ENCODE results near the gene TANGO2. TPM values are rescaled to one million over a fixed set of nuclear protein-coding genes. Genes with fewer than 3 reads are reported as not detected.
A peak's percentile ranks its signal among the peaks of the same experiment; 100 is the strongest.
"Not testable (repeated sequence)": the region's sequence is repeated elsewhere in the genome, so short reads cannot be mapped to it uniquely, and the experiment has no call there.

TANGO2 gene
- total RNA-seq, 1 donor from 2014 or later = 62.3 TPM

GRCh38 chr22:20064545-20065262, 43.8 kb downstream of the TANGO2 start:
- no peak for DNase-seq
- intact Hi-C loops (cut with DNase I) = no loop called here
- no peak for ATAC-seq (ENCODE audit: poor library complexity)

- DNase-seq (no peak), ATAC-seq (ENCODE audit: poor library complexity) (no peak)
- intact Hi-C loops (cut with DNase I) = no loop called here
Observed at GRCh38 chr22:20065896-20066616, 45.1 kb downstream of the TANGO2 start.

GRCh38 chr22:20066617-20067383, 45.9 kb downstream of the TANGO2 start:
- DNase-seq (no peak), ATAC-seq (ENCODE audit: poor library complexity) (no peak)
- intact Hi-C loops (cut with DNase I) = no loop called here

GRCh38 chr22:20067384-20067682, 46.4 kb downstream of the TANGO2 start:
- ATAC-seq (ENCODE audit: poor library complexity); intact Hi-C loops (cut with DNase I); DNase-seq: not testable (repeated sequence)

- DNase-seq (no peak), ATAC-seq (ENCODE audit: poor library complexity) (no peak)
- intact Hi-C loops (cut with DNase I) = no loop called here
Observed at GRCh38 chr22:20068640-20069039, 47.7 kb downstream of the TANGO2 start.

GRCh38 chr22:20069331-20070042, 48.6 kb downstream of the TANGO2 start:
- ATAC-seq (ENCODE audit: poor library complexity) (peak; percentile 14), DNase-seq (no peak)
- intact Hi-C loops (cut with DNase I) = no loop called here

GRCh38 chr22:20071524-20071972, 50.6 kb downstream of the TANGO2 start:
- intact Hi-C loops (cut with DNase I) = no loop called here
- DNase-seq (no peak), ATAC-seq (ENCODE audit: poor library complexity) (no peak)

GRCh38 chr22:20076627-20077172, 55.8 kb downstream of the TANGO2 start:
- ATAC-seq (ENCODE audit: poor library complexity) (no peak), DNase-seq (peak; percentile 6)
- intact Hi-C loops (cut with DNase I) = no loop called here

- ATAC-seq (ENCODE audit: poor library complexity) = peak; percentile 97
- peak; percentile 96 for DNase-seq
- intact Hi-C loops (cut with DNase I) = no loop called here
Observed at GRCh38 chr22:20079745-20080444, 59.0 kb downstream of the TANGO2 start, which contains the start of gene DGCR8. Gene DGCR8, plus strand, starts transcription at chr22:20080241. Its CDS starts 5,723 bp downstream, at chr22:20085964.

- intact Hi-C loops (cut with DNase I) = no loop called here
- DNase-seq (peak; percentile 78), ATAC-seq (ENCODE audit: poor library complexity) (peak; percentile 47)
Observed at GRCh38 chr22:20080445-20080775, 59.5 kb downstream of the TANGO2 start.

- no peak for ATAC-seq (ENCODE audit: poor library complexity)
- DNase-seq = peak; percentile 57
- intact Hi-C loops (cut with DNase I) = no loop called here
Observed at GRCh38 chr22:20080776-20081654, 60.1 kb downstream of the TANGO2 start.

- ATAC-seq (ENCODE audit: poor library complexity) (no peak), DNase-seq (peak; percentile 13)
- intact Hi-C loops (cut with DNase I) = no loop called here
Observed at GRCh38 chr22:20083157-20083890, 62.4 kb downstream of the TANGO2 start.

- DNase-seq (peak; percentile 20), ATAC-seq (ENCODE audit: poor library complexity) (no peak)
- intact Hi-C loops (cut with DNase I) = no loop called here
Observed at GRCh38 chr22:20083891-20084546, 63.1 kb downstream of the TANGO2 start.

GRCh38 chr22:20084547-20085413, 63.9 kb downstream of the TANGO2 start:
- intact Hi-C loops (cut with DNase I) = no loop called here
- DNase-seq (peak; percentile 37), ATAC-seq (ENCODE audit: poor library complexity) (no peak)

- intact Hi-C loops (cut with DNase I) = no loop called here
- peak; percentile 10 for DNase-seq
Observed at GRCh38 chr22:20085651-20086050, 64.7 kb downstream of the TANGO2 start.

More at GRCh38 chr22:20085651-20086050, 64.7 kb downstream of the TANGO2 start:
- no peak for ATAC-seq (ENCODE audit: poor library complexity)

Data from Right ventricle myocardium superior (tissue), 1 donor.